Esophagus muscularis mucosa (tissue), 4 donors: Measurements from ENCODE around the gene CTRB2. TPM values are rescaled to one million over a fixed set of nuclear protein-coding genes. Genes with fewer than 3 reads are reported as not detected.

ENCODE experiments used
- DNase-seq: peaks from one replicate; pipeline ENCODE4 v3.0.0-alpha.2; 2017; ENCODE audit errors: extremely low spot score
- H3K27ac ChIP-seq, 4 donors: fragments of 200-600 bp; sonication (generic); replicated peaks in 1 of 4; 1 replicate in 3 of 4; 2 replicates in 1 of 4; pipeline ENCODE4 v1.5.1; 2016 to 2019; ENCODE audit warnings: mild to moderate bottlenecking in 1 of 4
- H3K27me3 ChIP-seq, 4 donors: fragments of 200-600 bp; sonication (generic); one replicate each; pipeline versions ENCODE4 v1.5.1 to v1.6.0; 2016 to 2019
- H3K36me3 ChIP-seq, 4 donors: fragments of 200-600 bp; sonication (generic); one replicate each; pipeline ENCODE4 v1.5.1; 2016 to 2019
- H3K4me1 ChIP-seq, 4 donors: fragments of 200-600 bp; sonication (generic); one replicate each; pipeline ENCODE4 v1.5.1; 2016 to 2019
- H3K4me3 ChIP-seq, 4 donors: fragments of 200-600 bp; sonication (generic); 1 replicate in 2 of 4; 2 replicates in 2 of 4; pipeline ENCODE4 v1.5.1; 2016 to 2019; ENCODE audit warnings: mild to moderate bottlenecking in 4 of 4, moderate library complexity in 1 of 4
- H3K9me3 ChIP-seq, 4 donors: fragments of 200-600 bp; sonication (generic); 1 replicate in 3 of 4; 2 replicates in 1 of 4; pipeline ENCODE4 v1.5.1; 2016 to 2019
- EP300 ChIP-seq: sonication (generic); formaldehyde crosslinking; IDR thresholded peaks from one replicate; pipeline ENCODE4 v1.6.1; 2017; ENCODE audit warnings: antibody characterized with exemption
- POLR2A ChIP-seq: fragments of 450-650 bp; IDR thresholded peaks from one replicate; pipeline ENCODE4 v1.6.1; 2017; ENCODE audit warnings: antibody characterized with exemption, moderate library complexity, mild to moderate bottlenecking, low read depth
- POLR2AphosphoS5 ChIP-seq, 2 donors: sonication (generic); formaldehyde crosslinking; IDR thresholded peaks; one replicate each; pipeline ENCODE4 v1.6.1; 2017; ENCODE audit warnings: antibody characterized with exemption in 2 of 2
- WGBS: methylation state at CpG from one replicate; pipeline ENCODE4 v1.1.5; 2018; 5-methylcytosine and 5-hydroxymethylcytosine counted together
- intact Hi-C: fragments of 100-400 bp; cut with DNase I; formaldehyde crosslinking; loops from one replicate; pipeline ENCODE4 v1.15.1; 2023
- total RNA-seq, 4 donors: library from RNA; depleted of rRNA; stranded (reverse); fragments of >200 nt; gene quantifications; one replicate each; pipeline versions ENCODE4 v1.1.0 to v1.2.1, GENCODE V29; 2016
- TF ChIP-seq, protein P1 (sequence below), 3 experiments: fragments of 200-600 bp in 2 of 3; fragments of 450-650 bp in 1 of 3; sonication (generic) in 2 of 3; IDR thresholded peaks; one replicate each; pipeline ENCODE4 v1.5.1; 2017 to 2019; ENCODE audit warnings: antibody characterized with exemption in 3 of 3, mild to moderate bottlenecking in 2 of 3, moderate library complexity in 1 of 3

The CTRB2 gene
- total RNA-seq, 4 donors from 2014 or later: not detected

DNA sequence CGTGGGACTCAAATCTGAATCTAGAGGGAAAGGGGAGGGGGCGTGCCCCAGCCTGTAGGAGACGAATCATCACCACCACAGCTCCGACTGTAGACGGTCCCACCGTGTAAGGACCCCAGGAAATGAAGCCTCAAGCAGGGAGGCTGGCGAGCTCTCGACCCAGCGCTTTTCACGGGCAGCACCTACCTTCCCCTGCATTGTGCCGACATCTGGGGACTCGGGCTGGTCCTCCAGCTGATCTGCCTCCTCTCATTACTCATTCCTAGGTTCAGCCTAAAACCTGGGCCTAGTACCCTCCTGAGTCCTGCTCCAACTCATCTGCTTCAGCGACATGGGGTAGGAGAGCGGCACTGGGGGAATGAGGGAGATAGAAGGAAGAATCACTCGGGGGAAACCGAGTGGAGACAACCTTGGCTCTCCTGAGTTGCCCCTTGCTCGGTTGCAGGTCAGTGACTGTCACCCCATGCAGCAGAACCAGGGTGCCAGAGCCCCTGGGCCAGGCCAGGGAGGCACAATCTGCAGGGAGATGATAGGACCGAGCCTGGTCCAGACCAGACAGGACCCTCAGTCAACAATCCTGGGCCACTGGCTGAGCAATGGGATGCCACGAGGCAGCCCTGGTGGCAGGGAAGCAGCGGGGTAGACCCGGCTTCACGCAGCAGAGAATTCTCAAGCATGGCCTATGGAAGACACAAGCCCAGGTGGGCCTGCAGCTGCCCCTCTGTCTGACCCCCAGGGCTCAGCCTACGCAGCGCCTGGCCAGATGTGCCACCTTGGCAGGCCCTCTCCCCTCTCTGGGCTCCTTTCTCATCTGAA lies 45.3 kb upstream of the CTRB2 start:
- Histone ChIP-seq H3K4me1 (peaks cover 90 to 99% (median 97%) of the 10 kb centered on the region in 4 donors), H3K9me3 (no peaks in the 10 kb centered on the region), H3K4me3 (peak overlapping the region; percentile 74 to 84 (median 77)), H3K27ac (peak overlapping the region; percentile 90 to 95 (median 92)), H3K36me3 (no peaks in the 10 kb centered on the region), H3K27me3 (no peaks in the 10 kb centered on the region)
- 74% methylated on average over 18 of the region's 24 CpGs for WGBS
- no peak for DNase-seq
- TF ChIP-seq, protein P1, sequence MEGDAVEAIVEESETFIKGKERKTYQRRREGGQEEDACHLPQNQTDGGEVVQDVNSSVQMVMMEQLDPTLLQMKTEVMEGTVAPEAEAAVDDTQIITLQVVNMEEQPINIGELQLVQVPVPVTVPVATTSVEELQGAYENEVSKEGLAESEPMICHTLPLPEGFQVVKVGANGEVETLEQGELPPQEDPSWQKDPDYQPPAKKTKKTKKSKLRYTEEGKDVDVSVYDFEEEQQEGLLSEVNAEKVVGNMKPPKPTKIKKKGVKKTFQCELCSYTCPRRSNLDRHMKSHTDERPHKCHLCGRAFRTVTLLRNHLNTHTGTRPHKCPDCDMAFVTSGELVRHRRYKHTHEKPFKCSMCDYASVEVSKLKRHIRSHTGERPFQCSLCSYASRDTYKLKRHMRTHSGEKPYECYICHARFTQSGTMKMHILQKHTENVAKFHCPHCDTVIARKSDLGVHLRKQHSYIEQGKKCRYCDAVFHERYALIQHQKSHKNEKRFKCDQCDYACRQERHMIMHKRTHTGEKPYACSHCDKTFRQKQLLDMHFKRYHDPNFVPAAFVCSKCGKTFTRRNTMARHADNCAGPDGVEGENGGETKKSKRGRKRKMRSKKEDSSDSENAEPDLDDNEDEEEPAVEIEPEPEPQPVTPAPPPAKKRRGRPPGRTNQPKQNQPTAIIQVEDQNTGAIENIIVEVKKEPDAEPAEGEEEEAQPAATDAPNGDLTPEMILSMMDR (IDR thresholded peaks at IDR 0.05): no peak
- TF ChIP-seq EP300: no peak
- no peak for TF ChIP-seq POLR2A
- TF ChIP-seq POLR2AphosphoS5 (IDR thresholded peaks at IDR 0.05): no peak
- intact Hi-C loops: no loop called here

DNA sequence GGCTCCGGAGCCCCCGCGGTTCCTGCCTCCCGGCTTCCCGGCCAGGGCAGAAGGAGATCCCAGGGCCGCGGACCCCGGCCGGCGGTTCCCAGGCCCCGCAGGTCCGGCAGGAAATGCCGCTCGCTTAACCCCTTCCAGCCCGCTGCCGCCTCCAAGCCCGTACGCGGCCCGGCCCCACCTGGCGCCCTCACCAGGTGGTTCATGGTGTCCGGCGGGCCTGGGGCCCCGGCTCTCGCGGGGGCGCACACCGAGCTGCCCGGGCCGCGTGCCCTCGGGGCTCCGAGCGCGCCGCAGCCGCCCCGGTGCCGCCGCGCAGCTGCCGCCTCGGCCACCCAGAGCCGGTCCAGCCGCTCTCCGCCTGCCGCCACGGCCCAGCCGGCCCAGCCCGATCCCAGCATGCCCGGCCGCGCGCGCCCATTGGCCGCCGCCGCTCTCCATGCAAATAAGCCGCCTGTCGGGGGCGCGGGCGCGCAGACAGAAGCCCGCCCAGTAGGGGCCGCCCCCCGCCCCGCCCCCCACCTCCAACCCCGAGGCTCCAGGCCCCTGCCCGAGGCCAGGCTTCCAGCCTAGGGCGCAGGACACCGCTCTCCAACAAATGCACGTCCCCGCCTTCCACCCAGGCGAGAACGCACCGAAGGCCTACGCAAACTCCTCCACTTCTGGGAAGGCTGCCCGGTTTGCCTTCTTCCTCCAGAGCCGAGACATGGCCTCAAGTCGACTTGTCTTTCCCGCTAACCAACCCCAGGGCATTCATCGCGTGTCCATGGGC lies 44.5 kb upstream of the CTRB2 start, which contains the start of gene BCAR1:
BCAR1 (minus strand) TSS at position 345 of the 769 bp plus-strand sequence; CDS start at position 203, 142 bp downstream.
- DNase-seq: peak; percentile 96
- H3K4me3 ChIP-seq: peak within 1 kb of the TSS; percentile 74 to 84 (median 77)
- H3K36me3 ChIP-seq: no peaks in the 10 kb centered on the region
- 0% methylated on average over 2 of the region's 84 CpGs for WGBS
- peak within 1 kb of the TSS; percentile 90 to 95 (median 92) for H3K27ac ChIP-seq
- no peaks in the 10 kb centered on the region for H3K27me3 ChIP-seq
- no peaks in the 10 kb centered on the region for H3K9me3 ChIP-seq
- H3K4me1 ChIP-seq: peaks cover 90 to 99% (median 97%) of the 10 kb centered on the region in 4 donors
- intact Hi-C loops: loop anchor here (2.0 kb wide), 1 partner anchor 15 kb away; no protein-coding TSS in a partner anchor
- TF ChIP-seq POLR2A: no peak
- TF ChIP-seq POLR2AphosphoS5 (IDR thresholded peaks at IDR 0.05): peak; percentile 51 to 62
- TF ChIP-seq, protein P1 (IDR thresholded peaks at IDR 0.05): peak in 1 of 3 experiments; percentile 18
- no peak for TF ChIP-seq EP300

DNA sequence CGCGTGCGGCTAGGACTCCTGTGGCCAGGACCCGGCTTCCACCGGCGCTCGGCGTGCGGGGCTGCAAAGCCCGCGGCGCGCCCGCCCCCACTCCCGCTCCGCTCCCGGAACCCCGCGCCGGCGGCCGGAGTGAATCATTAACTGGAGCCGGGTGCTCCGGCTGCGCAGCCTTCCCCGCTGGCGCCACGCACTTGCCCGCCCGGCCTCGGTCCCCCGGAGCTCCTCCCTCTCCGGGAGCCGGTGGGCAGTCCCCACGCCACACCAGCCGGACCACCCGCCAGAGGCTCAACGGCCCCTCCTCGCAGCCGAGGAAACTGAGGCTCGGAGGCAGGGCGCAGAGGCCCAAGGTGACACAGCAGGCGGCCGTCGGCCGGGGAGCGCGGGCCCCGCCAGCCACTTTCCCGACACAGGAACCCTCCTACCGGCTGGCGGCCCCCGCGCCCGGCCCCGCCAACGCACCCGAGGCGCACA lies 43.9 kb upstream of the CTRB2 start:
- Histone ChIP-seq H3K4me3 (peak overlapping the region; percentile 74 to 84 (median 77)), H3K36me3 (no peaks in the 10 kb centered on the region), H3K4me1 (peaks cover 90 to 99% (median 97%) of the 10 kb centered on the region in 4 donors), H3K27me3 (no peaks in the 10 kb centered on the region), H3K27ac (peak overlapping the region; percentile 90 to 95 (median 92)), H3K9me3 (no peaks in the 10 kb centered on the region)
- WGBS: 0% methylated on average over 2 of the region's 59 CpGs
- TF ChIP-seq EP300: no peak
- peak in 1 of 2 donors; percentile 31 for TF ChIP-seq POLR2AphosphoS5 (IDR thresholded peaks at IDR 0.05)
- DNase-seq: no peak
- intact Hi-C loops: loop anchor here (2.0 kb wide), 1 partner anchor 16 kb away; no protein-coding TSS in a partner anchor

DNA sequence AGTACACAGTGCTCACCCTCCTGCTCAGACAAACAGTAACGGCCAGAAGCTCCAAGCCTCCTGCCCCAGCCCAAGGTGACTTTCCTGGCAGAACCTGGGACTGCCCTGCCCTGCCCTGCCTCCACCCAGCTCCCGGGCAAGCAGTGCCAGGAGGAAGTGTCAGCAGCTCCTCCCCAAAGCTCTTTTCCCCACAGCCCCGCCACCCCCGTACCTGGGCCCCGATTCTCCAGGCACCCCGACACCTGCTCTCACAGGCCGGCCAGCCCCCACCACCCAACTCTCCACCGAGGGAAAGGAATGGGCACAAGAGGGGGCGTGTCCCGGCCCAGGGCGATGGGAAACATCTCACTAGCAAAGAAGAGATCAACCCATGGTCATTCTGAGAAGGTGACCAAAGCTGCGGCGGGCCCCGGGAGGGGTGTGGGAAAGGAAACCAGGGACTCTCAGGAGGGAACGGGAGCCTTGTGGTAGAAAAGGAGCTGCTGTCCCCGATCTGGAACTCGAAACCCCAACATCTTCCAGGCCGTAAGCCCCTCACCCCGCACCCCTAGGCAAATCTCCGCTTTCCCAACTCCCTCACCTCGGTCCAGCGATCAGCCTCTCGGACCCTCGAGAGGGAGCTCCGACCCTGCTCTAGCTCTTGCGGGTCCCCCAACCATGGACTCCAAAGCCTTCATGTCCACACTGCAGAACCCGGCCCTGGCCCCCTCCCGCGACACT lies 43.3 kb upstream of the CTRB2 start:
- intact Hi-C loops: loop anchor here (2.0 kb wide), 1 partner anchor 17 kb away; no protein-coding TSS in a partner anchor

More for the DNA sequence above, 43.3 kb upstream of the CTRB2 start:
- H3K27me3 ChIP-seq: no peaks in the 10 kb centered on the region
- TF ChIP-seq POLR2AphosphoS5 (IDR thresholded peaks at IDR 0.05) (no peak), EP300 (no peak), POLR2A (no peak)
- TF ChIP-seq, protein P1 (IDR thresholded peaks at IDR 0.05): no peak
- peaks cover 90 to 99% (median 97%) of the 10 kb centered on the region in 4 donors for H3K4me1 ChIP-seq
- no peak for DNase-seq
- WGBS: 12% methylated on average over 7 of the region's 29 CpGs
- no peaks in the 10 kb centered on the region for H3K9me3 ChIP-seq
- peak overlapping the region; percentile 74 to 84 (median 77) for H3K4me3 ChIP-seq
- H3K36me3 ChIP-seq: no peaks in the 10 kb centered on the region
- H3K27ac ChIP-seq: peak overlapping the region; percentile 90 to 95 (median 92)
